ENCODE measurements around the gene F3. TPM values are rescaled to one million over a fixed set of nuclear protein-coding genes. Genes with fewer than 3 reads are reported as not detected.

The F3 gene
- polyA plus RNA-seq, 2 of the 4 experiments (the other 2 are of a cell fraction) = 3.2 to 4.4 TPM

DNA sequence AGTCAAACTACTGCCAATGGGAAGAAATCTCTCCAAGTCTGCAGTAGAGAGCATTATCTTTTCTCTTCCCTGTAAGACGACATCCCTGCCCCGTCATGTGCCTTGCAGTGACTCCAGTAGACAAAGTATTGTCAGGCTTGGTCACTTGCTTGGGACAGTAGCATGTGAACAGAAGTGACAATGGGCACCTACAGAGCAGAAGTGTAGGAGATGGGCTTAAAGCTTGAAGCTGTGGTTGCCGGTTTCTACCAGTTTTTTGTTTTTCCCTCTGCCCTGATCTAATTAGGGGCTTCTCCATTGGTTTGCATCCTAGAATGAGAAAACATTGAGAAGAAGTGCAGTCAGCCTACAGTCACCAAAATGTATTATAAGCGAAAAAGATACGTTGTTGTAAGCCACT is 12.7 kb downstream of the F3 start:
- TF ChIP-seq EHMT2 (IDR thresholded peaks at IDR 0.05; ENCODE audit: low read depth) (no peak), PHF8 (IDR thresholded peaks at IDR 0.05; ENCODE audit: borderline replicate concordance, low read depth) (no peak), JUN (IDR thresholded peaks at IDR 0.05) (no peak)
- no peak for ATAC-seq
- H3K4me1 ChIP-seq = 0 out of 3 replicates have a peak, but pooled peaks cover 3% of the 10 kb centered on the region
- ChIA-PET POLR2A (no interaction called here), CTCF (interaction anchor here (1.0 to 8.1 kb wide), 4 partner anchors 10 to 276 kb away, joined by 3 to 89 read pairs (median 6); no protein-coding TSS in a partner anchor)
- H3K4me3 ChIP-seq = no peak overlapping the region
- DNase-seq (ENCODE audit: low read depth in 1 of 2, low spot score in 1 of 2) = no peak
- no peak overlapping the region for H3K27ac ChIP-seq
- WGBS (ENCODE audit: missing lambda C conversion rate) = 95% methylated on average over 5 of the region's 5 CpGs
- H3K9me3 ChIP-seq = no peaks in the 10 kb centered on the region
- H3K4me2 ChIP-seq = no peak overlapping the region
- no peak for FAIRE-seq

GRCh38 chr1:94528299-94528698 is 13.3 kb downstream of the F3 start:
- ChIA-PET POLR2A (no interaction called here), CTCF (interaction anchor here (1.0 to 8.1 kb wide), 5 partner anchors 14 to 276 kb away, joined by 3 to 89 read pairs (median 6); no protein-coding TSS in a partner anchor)
- no peak overlapping the region for H3K27ac ChIP-seq
- TF ChIP-seq MYC (IDR thresholded peaks at IDR 0.05; ENCODE audit: borderline replicate concordance, low read length) = no peak
- TF ChIP-seq ESRRA (IDR thresholded peaks at IDR 0.05; ENCODE audit: borderline replicate concordance, low read length) = no peak
- no peak for TF ChIP-seq USF2 (IDR thresholded peaks at IDR 0.05)
- TF ChIP-seq, protein P1, sequence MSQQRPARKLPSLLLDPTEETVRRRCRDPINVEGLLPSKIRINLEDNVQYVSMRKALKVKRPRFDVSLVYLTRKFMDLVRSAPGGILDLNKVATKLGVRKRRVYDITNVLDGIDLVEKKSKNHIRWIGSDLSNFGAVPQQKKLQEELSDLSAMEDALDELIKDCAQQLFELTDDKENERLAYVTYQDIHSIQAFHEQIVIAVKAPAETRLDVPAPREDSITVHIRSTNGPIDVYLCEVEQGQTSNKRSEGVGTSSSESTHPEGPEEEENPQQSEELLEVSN (IDR thresholded peaks at IDR 0.05; ENCODE audit: borderline replicate concordance, low read depth) = no peak
- no peak for TF ChIP-seq ATOH8 (CRISPR knock-in tag; IDR thresholded peaks at IDR 0.05; ENCODE audit: low read depth)
- TF ChIP-seq FOSB (CRISPR knock-in tag; IDR thresholded peaks at IDR 0.05) = no peak
- no peak overlapping the region for H3K4me2 ChIP-seq
- FAIRE-seq (no peak), DNase-seq (ENCODE audit: low read depth in 1 of 2, low spot score in 1 of 2) (no peak), ATAC-seq (no peak)
- H3K4me1 ChIP-seq = 0 out of 3 replicates have a peak, but pooled peaks cover 3% of the 10 kb centered on the region
- H3K9me3 ChIP-seq = no peaks in the 10 kb centered on the region
- WGBS (ENCODE audit: missing lambda C conversion rate) = 91% methylated on average over 1 of the region's 1 CpG
- H3K4me3 ChIP-seq = no peak overlapping the region

GRCh38 chr1:94527447-94528031 is 14.0 kb downstream of the F3 start:
- ChIA-PET POLR2A (no interaction called here), CTCF (interaction anchor here (1.1 to 8.1 kb wide), 6 partner anchors 11 to 277 kb away, joined by 3 to 89 read pairs (median 4); no protein-coding TSS in a partner anchor)
- H3K27ac ChIP-seq = no peak overlapping the region
- H3K9me3 ChIP-seq = no peaks in the 10 kb centered on the region
- no peak overlapping the region for H3K4me3 ChIP-seq
- 0 out of 3 replicates have a peak, but pooled peaks cover 3% of the 10 kb centered on the region for H3K4me1 ChIP-seq
- no peak for TF ChIP-seq BHLHE40 (IDR thresholded peaks at IDR 0.05; ENCODE audit: low read depth, low read length)
- no peak for TF ChIP-seq MAZ (IDR thresholded peaks at IDR 0.05; ENCODE audit: borderline replicate concordance, low read depth, low read length)
- no peak for TF ChIP-seq POLR2AphosphoS2 (conservative IDR thresholded peaks at IDR 0.05; ENCODE audit: low read length)
- TF ChIP-seq MAFK (IDR thresholded peaks at IDR 0.05; ENCODE audit: partially characterized antibody) = no peak
- 33% methylated on average over 1 of the region's 1 CpG for WGBS (ENCODE audit: missing lambda C conversion rate)
- H3K4me2 ChIP-seq = no peak overlapping the region
- FAIRE-seq = no peak
- ATAC-seq = peak in 1 of 2 experiments; percentile 54; a peak in 2 of 6 replicates
- no peak for DNase-seq (ENCODE audit: low read depth in 1 of 2, low spot score in 1 of 2)

GRCh38 chr1:94526152-94526980 is 15.2 kb downstream of the F3 start:
- POLR2A ChIA-PET = no interaction called here
- Histone ChIP-seq H3K4me3 (no peak overlapping the region), H3K9me3 (no peaks in the 10 kb centered on the region), H3K27ac (no peak overlapping the region), H3K4me1 (no peaks in the 10 kb centered on the region), H3K4me2 (no peak overlapping the region)
- TF ChIP-seq FOXS1 (CRISPR knock-in tag; IDR thresholded peaks at IDR 0.05) = no peak
- no peak for TF ChIP-seq HMGXB4 (CRISPR knock-in tag; IDR thresholded peaks at IDR 0.05; ENCODE audit: borderline replicate concordance)
- TF ChIP-seq ZSCAN20 (CRISPR knock-in tag; IDR thresholded peaks at IDR 0.05) = no peak
- TF ChIP-seq, protein P2, sequence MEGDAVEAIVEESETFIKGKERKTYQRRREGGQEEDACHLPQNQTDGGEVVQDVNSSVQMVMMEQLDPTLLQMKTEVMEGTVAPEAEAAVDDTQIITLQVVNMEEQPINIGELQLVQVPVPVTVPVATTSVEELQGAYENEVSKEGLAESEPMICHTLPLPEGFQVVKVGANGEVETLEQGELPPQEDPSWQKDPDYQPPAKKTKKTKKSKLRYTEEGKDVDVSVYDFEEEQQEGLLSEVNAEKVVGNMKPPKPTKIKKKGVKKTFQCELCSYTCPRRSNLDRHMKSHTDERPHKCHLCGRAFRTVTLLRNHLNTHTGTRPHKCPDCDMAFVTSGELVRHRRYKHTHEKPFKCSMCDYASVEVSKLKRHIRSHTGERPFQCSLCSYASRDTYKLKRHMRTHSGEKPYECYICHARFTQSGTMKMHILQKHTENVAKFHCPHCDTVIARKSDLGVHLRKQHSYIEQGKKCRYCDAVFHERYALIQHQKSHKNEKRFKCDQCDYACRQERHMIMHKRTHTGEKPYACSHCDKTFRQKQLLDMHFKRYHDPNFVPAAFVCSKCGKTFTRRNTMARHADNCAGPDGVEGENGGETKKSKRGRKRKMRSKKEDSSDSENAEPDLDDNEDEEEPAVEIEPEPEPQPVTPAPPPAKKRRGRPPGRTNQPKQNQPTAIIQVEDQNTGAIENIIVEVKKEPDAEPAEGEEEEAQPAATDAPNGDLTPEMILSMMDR (IDR thresholded peaks at IDR 0.05) = no peak
- no peak for TF ChIP-seq TP53 (CRISPR knock-in tag; IDR thresholded peaks at IDR 0.05)
- no peak for TF ChIP-seq RARB (CRISPR knock-in tag; IDR thresholded peaks at IDR 0.05)
- no peak for ATAC-seq
- CTCF ChIA-PET = interaction anchor here (1.2 to 8.1 kb wide), 5 partner anchors 9 to 515 kb away, joined by 3 to 89 read pairs (median 3); no protein-coding TSS in a partner anchor
- no peak for DNase-seq (ENCODE audit: low read depth in 1 of 2, low spot score in 1 of 2)
- 93% methylated on average over 7 of the region's 7 CpGs for WGBS (ENCODE audit: missing lambda C conversion rate)
- FAIRE-seq = no peak
